Right ventricle myocardium inferior (tissue), 1 donor: Measurements from ENCODE around the gene DCP2. TPM values are rescaled to one million over a fixed set of nuclear protein-coding genes. Genes with fewer than 3 reads are reported as not detected.

Experiments
- ATAC-seq: fragments of 200-7000 bp; cut with Tn5 transposase; one replicate; pipeline ENCODE4 v1.9.1; 2020; ENCODE audit warnings: mild to moderate bottlenecking, moderate library complexity
- DNase-seq: peaks from one replicate; pipeline ENCODE4 v3.0.0; 2021; ENCODE audit errors: missing footprints
- intact Hi-C: fragments of 100-400 bp; cut with DNase I; formaldehyde crosslinking; loops from one replicate; pipeline ENCODE4 v1.11.0; 2022
- total RNA-seq: library from RNA; stranded (reverse); fragmentation: NEBNext Ultra II Directional; extraction: Animal tissue kit (Norgen Biotek cat#: 25700); gene quantifications from one replicate; pipeline ENCODE4 v1.2.1, GENCODE V29; 2021
- donor health status: DM: no; HTN: yes; CAD: no; lungs with severe emphysema.

DCP2 gene
- total RNA-seq, 1 donor from 2014 or later: 18.1 TPM

- ATAC-seq: no peak
- intact Hi-C loops: loop anchor here (5.0 kb wide), 2 partner anchors 514 to 609 kb away; partner anchors contain the start of gene YTHDC2
- no peak for DNase-seq
Observed at GRCh38 chr5:112998296-112998695, 21.7 kb downstream of the DCP2 start.

GRCh38 chr5:113000466-113000865 lies 23.9 kb downstream of the DCP2 start:
- DNase-seq: no peak
- ATAC-seq: no peak
- intact Hi-C loops: no loop called here

GRCh38 chr5:113002423-113002822 lies 25.8 kb downstream of the DCP2 start:
- intact Hi-C loops: no loop called here
- DNase-seq (no peak), ATAC-seq (no peak)

GRCh38 chr5:113003763-113004162 lies 27.2 kb downstream of the DCP2 start:
- intact Hi-C loops: no loop called here
- DNase-seq: no peak
- ATAC-seq: no peak

GRCh38 chr5:113005454-113005853 lies 28.9 kb downstream of the DCP2 start:
- ATAC-seq (no peak), DNase-seq (no peak)
- intact Hi-C loops: no loop called here

- intact Hi-C loops: no loop called here
- DNase-seq (no peak), ATAC-seq (no peak)
Observed at GRCh38 chr5:113017881-113018635, 41.5 kb downstream of the DCP2 start.

GRCh38 chr5:113020461-113021273 lies 44.1 kb downstream of the DCP2 start:
- intact Hi-C loops: no loop called here
- no peak for DNase-seq
- no peak for ATAC-seq

GRCh38 chr5:113022661-113023060 lies 46.1 kb downstream of the DCP2 start:
- DNase-seq (no peak), ATAC-seq (no peak)
- intact Hi-C loops: no loop called here

- no peak for DNase-seq
- intact Hi-C loops: no loop called here
- ATAC-seq: no peak
Observed at GRCh38 chr5:113024076-113024697, 47.6 kb downstream of the DCP2 start.

GRCh38 chr5:113025596-113025995 lies 49.0 kb downstream of the DCP2 start:
- intact Hi-C loops: no loop called here
- DNase-seq (no peak), ATAC-seq (no peak)

GRCh38 chr5:113026211-113026610 lies 49.6 kb downstream of the DCP2 start:
- DNase-seq (no peak), ATAC-seq (no peak)
- intact Hi-C loops: no loop called here

GRCh38 chr5:113027015-113027414 lies 50.4 kb downstream of the DCP2 start:
- ATAC-seq (no peak), DNase-seq (no peak)
- intact Hi-C loops: no loop called here

- intact Hi-C loops: no loop called here
- no peak for ATAC-seq
- DNase-seq: no peak
Observed at GRCh38 chr5:113027431-113027830, 50.8 kb downstream of the DCP2 start.

- ATAC-seq: peak; percentile 55
- DNase-seq: no peak
- intact Hi-C loops: no loop called here
Observed at GRCh38 chr5:113029614-113030013, 53.0 kb downstream of the DCP2 start.

- intact Hi-C loops: no loop called here
- DNase-seq: no peak
- ATAC-seq: no peak
Observed at GRCh38 chr5:113031104-113031503, 54.5 kb downstream of the DCP2 start.

GRCh38 chr5:113031557-113031956 lies 55.0 kb downstream of the DCP2 start:
- DNase-seq: no peak
- intact Hi-C loops: no loop called here
- no peak for ATAC-seq

GRCh38 chr5:113034182-113034773 lies 57.7 kb downstream of the DCP2 start:
- intact Hi-C loops: no loop called here
- DNase-seq: no peak
- peak; percentile 37 for ATAC-seq

- ATAC-seq: no peak
- intact Hi-C loops: no loop called here
- no peak for DNase-seq
Observed at GRCh38 chr5:113035096-113035495, 58.5 kb downstream of the DCP2 start.

GRCh38 chr5:113036321-113036720 lies 59.7 kb downstream of the DCP2 start:
- no peak for ATAC-seq
- intact Hi-C loops: no loop called here

More at GRCh38 chr5:113036321-113036720, 59.7 kb downstream of the DCP2 start:
- no peak for DNase-seq
